GM10248 (cell line): ENCODE measurements around the gene ADGB.

Experiments used
- CTCF ChIA-PET: fragments of 300-600 bp; sonication (Branson Sonifier 250); formaldehyde crosslinking; extraction: SDS; loops from one replicate; lab custom pipeline; 2021; ENCODE audit warnings: antibody characterized with exemption; lab: Yijun Ruan, JAX
- POLR2A ChIA-PET: fragments of 350-650 bp; sonication (Branson Sonifier 250); formaldehyde crosslinking; extraction: SDS; loops from one replicate; lab custom pipeline; 2020; ENCODE audit warnings: antibody characterized with exemption; lab: Yijun Ruan, JAX
- DNase-seq: peaks from one replicate; pipeline ENCODE4 v3.0.0; 2012; ENCODE audit errors: extremely low spot score
- CTCF ChIP-seq: IDR thresholded peaks from 2 replicates; pipeline ENCODE4 v1.5.1; 2012; ENCODE audit warnings: mild to moderate bottlenecking, low read depth; ENCODE audit errors: extremely low read depth, missing control alignments, control extremely low read depth

Gene ADGB

GRCh38 chr6:146670161-146670560 lies 71.4 kb downstream of the ADGB start:
- DNase-seq = no peak
- CTCF ChIA-PET = no interaction called here
- no peak for TF ChIP-seq CTCF
- POLR2A ChIA-PET = no interaction called here

DNA sequence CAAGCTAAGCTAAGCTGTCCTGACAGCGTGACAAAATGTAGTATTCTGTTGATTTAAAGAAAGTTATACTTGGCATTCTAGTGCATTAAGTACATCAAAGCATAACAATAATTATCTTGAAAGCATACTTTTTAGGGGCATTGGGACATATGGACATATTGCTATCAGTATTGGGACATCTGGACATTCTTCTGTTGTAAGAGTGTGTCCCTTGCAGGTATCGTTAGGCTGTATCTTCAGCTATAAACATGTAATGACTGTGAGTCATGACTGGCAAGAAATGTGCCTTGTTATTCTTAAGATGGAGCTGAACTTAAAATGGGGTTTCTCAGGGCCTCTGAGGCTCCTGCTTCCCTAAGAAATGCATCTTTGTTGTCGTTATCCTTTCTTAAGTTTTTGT lies 74.3 kb downstream of the ADGB start:
- ChIA-PET CTCF (interaction anchor here (0.8 to 1.3 kb wide), 3 partner anchors 17 to 31 kb away, joined by 3 read pairs; no protein-coding TSS in a partner anchor), POLR2A (no interaction called here)
- DNase-seq = no peak
- no peak for TF ChIP-seq CTCF

DNA sequence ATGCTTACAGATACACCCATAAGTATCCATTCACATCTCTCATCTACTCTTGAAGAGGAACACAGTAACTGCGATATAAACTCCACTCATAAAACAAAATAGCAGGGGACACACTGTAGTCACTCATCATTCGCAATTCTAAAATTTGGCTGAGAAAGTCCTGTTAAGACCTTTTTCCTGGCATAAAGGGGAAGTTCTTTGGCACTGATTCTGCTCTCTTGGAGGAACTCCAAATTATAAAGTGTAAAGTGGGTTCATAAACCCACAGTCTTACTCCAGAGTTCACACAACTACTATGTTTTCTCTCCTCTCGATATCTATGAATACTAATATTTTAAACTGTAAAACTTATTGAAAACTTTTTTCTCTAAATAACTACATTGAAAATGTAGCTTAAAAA lies 80.6 kb downstream of the ADGB start:
- ChIA-PET POLR2A (no interaction called here), CTCF (interaction anchor here (1.4 kb wide), 1 partner anchor 22 kb away, joined by 3 read pairs; no protein-coding TSS in a partner anchor)
- no peak for DNase-seq
- TF ChIP-seq CTCF = no peak

DNA sequence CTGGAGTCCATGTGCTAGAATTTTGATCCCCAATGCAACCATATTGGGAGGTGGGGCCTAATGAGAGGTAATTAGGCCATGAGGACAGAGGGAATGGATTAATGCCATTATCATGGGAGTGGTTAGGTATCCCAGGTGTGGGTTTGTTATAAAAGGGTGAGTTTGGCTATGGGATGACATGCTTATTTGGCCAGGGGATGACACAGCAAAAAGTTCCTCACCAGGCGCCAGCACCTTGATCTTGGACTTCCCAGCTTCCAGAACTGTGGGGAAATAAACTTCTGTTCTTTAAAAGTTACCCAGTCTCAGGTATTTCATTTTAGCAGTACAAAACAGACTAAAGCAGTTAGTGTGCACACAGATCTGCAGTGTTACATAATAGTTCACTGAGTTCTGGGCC lies 84.1 kb downstream of the ADGB start:
- no peak for DNase-seq
- ChIA-PET CTCF (interaction anchor here (1.5 kb wide), 1 partner anchor 16 kb away, joined by 4 read pairs; no protein-coding TSS in a partner anchor), POLR2A (no interaction called here)
- TF ChIP-seq CTCF = no peak

DNA sequence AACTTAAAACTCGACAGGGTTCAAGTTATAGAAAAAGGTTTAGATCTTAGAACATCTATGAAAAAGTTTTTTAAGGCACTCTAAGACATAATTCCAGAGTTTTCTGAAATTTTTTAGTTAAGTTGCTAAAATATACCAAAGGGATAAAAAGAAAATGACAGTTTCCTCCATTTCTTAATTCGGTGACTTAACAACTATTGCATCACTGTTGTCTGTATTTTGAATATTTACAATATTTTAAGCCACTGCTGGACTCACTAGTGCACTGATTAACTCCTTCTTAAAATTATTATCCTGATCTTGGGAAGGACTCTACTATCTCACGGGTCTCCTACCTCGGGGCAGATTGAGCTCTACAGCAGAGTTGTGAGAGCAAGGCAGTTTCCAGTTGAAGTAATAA lies 91.0 kb downstream of the ADGB start:
- ChIA-PET CTCF (no interaction called here), POLR2A (no interaction called here)
- DNase-seq = no peak
- no peak for TF ChIP-seq CTCF

GRCh38 chr6:146693342-146693741 lies 94.6 kb downstream of the ADGB start:
- ChIA-PET CTCF (no interaction called here), POLR2A (no interaction called here)
- no peak for DNase-seq
- TF ChIP-seq CTCF = no peak
